Large intestine (tissue), 3 donors: ENCODE data around the gene HBA1. TPM values are rescaled to one million over a fixed set of nuclear protein-coding genes. Genes with fewer than 3 reads are reported as not detected.
"Not testable (repeated sequence)": the region's sequence is repeated elsewhere in the genome, so short reads cannot be mapped to it uniquely, and the experiment has no call there.

Experiments
- DNase-seq, 2 donors: peaks; one replicate each; pipeline versions ENCODE4 v3.0.0 to v3.0.0-alpha.2; 2013
- H3K27ac ChIP-seq: one replicate; pipeline ENCODE4 v1.5.1; 2013; ENCODE audit warnings: low read length
- H3K27me3 ChIP-seq: 2 replicates; pipeline ENCODE4 v1.6.1; 2013; ENCODE audit warnings: low read length; ENCODE audit not compliant: control insufficient read depth, insufficient read depth
- H3K36me3 ChIP-seq: 2 replicates; pipeline ENCODE4 v1.6.1; 2013; ENCODE audit warnings: low read length; ENCODE audit not compliant: control insufficient read depth, insufficient read depth
- H3K4me1 ChIP-seq: one replicate; pipeline ENCODE4 v1.6.1; 2013; ENCODE audit warnings: low read length; ENCODE audit not compliant: control insufficient read depth, insufficient read depth
- H3K4me3 ChIP-seq: one replicate; pipeline ENCODE4 v1.5.1; 2013; ENCODE audit warnings: low read length
- H3K9me3 ChIP-seq: one replicate; pipeline ENCODE4 v1.6.1; 2013; ENCODE audit warnings: mild to moderate bottlenecking, low read depth, low read length, moderate library complexity; ENCODE audit not compliant: control insufficient read depth
- WGBS: methylation state at CpG from one replicate; pipeline ENCODE4 v1.1.5; 2013; ENCODE audit warnings: low lambda C conversion rate; ENCODE audit not compliant: insufficient coverage; 5-methylcytosine and 5-hydroxymethylcytosine counted together
- polyA plus RNA-seq: library from polyadenylated mRNA; unstranded; fragments of 120-200 nt; gene quantifications from one replicate; pipeline ENCODE4 v1.2.1, GENCODE V29; 2013

The HBA1 gene
- polyA plus RNA-seq, 1 donor: 1,041 TPM

DNA sequence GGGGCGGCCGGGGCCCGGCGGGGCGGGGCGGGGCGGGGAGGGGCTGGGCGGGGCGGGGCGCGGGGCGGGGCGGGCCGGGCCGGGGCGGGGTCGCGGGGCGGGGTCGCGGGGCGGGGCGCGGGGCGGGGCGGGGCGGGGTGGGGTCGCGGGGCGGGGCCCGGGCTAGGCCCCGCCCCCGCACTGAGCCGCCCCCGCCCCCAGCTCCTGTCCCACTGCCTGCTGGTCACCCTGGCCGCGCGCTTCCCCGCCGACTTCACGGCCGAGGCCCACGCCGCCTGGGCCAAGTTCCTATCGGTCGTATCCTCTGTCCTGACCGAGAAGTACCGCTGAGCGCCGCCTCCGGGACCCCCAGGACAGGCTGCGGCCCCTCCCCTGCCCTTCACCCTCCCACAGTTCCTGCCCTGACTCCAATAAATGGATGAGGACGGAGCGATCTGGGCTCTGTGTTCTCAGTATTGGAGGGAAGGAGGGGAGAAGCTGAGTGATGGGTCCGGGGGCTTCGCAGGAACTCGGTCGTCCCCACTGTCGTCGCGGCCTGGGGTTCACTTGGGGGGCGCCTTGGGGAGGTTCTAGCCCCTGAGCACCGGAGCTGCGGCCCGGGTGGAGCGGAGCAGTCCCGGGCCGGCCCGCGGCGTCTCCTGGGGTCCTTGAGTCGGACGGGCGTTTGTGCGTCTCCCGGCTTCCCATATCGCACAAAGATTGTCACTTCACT is 11.5 kb upstream of the HBA1 start:
- peaks cover 7% of the 10 kb centered on the region for H3K4me1 ChIP-seq
- H3K36me3 ChIP-seq: no peaks in the 10 kb centered on the region
- no peak overlapping the region for H3K27ac ChIP-seq
- peaks cover 10% of the 10 kb centered on the region for H3K9me3 ChIP-seq
- H3K27me3 ChIP-seq: peaks cover 67% of the 10 kb centered on the region
- no peak overlapping the region for H3K4me3 ChIP-seq
- DNase-seq: no peak
- no CpG with 5 or more reads among the region's 77 CpGs for WGBS

DNA sequence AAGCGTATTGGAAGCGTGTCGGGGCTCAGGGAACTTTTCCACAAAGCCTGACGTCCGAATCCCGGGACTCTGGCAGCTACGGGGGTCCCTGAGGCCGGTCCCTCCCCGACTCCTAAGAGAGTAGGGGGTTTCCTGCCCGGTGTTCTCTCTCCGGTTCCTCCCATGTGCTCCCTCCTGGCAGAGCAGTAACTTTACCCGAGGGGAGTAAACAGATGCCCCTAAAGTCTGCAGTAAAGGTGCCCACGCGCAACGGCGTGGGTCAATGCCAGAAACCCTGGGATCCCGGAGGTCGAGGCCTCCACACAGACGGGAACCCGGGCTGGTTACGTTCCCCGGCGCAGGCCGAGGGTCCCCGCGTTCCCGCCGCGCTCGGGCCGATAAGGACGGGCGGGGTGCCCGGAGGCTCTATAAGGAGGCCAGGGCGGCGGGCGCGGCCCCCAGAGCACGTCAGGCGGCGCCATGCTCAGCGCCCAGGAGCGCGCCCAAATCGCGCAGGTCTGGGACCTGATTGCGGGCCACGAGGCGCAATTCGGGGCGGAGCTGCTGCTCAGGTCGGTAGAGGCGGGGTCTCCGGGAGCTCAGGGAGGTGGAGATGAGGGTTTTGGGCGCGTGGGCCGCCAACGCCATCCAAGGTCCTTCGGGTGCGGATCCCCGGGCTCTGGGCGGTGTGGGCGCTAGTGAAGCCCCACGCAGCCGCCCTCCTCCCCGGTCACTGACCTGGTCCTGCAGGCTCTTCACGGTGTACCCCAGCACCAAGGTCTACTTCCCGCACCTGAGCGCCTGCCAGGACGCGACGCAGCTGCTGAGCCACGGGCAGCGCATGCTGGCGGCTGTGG is 10.7 kb upstream of the HBA1 start, which contains the start of gene HBM:
TSS of gene HBM (plus strand) at position 440 of the 836 bp plus-strand sequence. CDS start at position 460, 20 bp downstream.
- Histone ChIP-seq H3K4me1 (peaks cover 7% of the 10 kb centered on the region), H3K27me3 (peaks cover 71% of the 10 kb centered on the region), H3K27ac (no peak within 1 kb of the TSS), H3K9me3 (peaks cover 10% of the 10 kb centered on the region), H3K36me3 (no peaks in the 10 kb centered on the region), H3K4me3 (no peak within 1 kb of the TSS)
- DNase-seq: no peak
- no CpG with 5 or more reads among the region's 75 CpGs for WGBS

DNA sequence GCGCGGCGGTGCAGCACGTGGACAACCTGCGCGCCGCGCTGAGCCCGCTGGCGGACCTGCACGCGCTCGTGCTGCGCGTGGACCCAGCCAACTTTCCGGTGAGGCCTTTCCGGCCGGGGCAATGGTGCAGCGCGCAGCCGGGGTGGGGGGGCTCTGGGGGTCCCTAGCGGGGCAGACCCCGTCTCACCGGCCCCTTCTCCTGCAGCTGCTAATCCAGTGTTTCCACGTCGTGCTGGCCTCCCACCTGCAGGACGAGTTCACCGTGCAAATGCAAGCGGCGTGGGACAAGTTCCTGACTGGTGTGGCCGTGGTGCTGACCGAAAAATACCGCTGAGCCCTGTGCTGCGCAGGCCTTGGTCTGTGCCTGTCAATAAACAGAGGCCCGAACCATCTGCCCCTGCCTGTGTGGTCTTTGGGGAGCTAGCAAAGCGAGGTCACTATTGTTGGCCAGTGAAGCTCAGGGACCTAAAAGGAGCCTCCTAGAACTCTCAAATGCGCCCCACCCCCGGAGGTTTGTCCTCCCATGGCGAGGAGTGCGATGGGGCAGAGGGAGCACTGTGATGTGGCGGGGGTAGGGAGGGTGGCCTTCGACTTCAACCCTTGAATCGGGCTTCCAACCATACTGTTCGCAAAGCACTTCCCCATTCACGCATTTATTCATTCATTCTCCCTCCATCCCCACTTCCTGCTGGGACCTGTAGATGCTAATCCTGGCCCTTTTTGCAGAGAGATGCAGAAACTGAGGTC is 9.9 kb upstream of the HBA1 start:
- no CpG with 5 or more reads among the region's 45 CpGs for WGBS
- peaks cover 7% of the 10 kb centered on the region for H3K4me1 ChIP-seq
- no peak for DNase-seq
- no peak overlapping the region for H3K4me3 ChIP-seq
- peaks cover 73% of the 10 kb centered on the region for H3K27me3 ChIP-seq
- no peak overlapping the region for H3K27ac ChIP-seq
- H3K9me3 ChIP-seq: peaks cover 10% of the 10 kb centered on the region
- H3K36me3 ChIP-seq: no peaks in the 10 kb centered on the region

DNA sequence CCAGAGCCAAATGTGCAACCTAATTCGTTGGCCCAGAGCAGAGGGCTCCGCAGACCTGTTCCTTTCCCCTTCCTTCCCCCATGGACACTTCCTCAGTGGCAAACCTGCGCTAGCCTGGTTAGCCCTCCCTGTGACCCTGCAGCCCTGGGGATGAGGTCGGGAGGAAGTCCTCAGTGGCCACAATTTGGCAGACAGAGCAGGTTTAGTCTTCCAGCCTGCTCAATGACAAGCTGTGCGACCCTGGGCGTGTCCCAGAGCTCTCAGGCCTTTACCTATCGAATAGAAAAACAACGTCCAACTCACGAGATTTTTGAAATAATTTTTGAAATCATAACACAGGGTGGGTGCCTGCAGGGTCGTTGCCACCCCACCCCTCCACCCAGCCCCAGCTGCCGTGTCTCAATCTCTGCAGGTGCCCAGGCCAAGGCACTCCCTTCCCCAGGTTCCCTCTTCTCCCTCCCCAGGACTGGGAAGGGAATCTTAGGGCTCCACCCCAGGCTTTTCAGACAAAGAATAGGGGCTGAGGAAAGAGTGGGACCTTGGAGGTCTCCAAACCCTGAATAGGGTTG is 9.3 kb upstream of the HBA1 start:
- no peak for DNase-seq
- Histone ChIP-seq H3K9me3 (peaks cover 10% of the 10 kb centered on the region), H3K4me1 (peaks cover 7% of the 10 kb centered on the region), H3K27ac (no peak overlapping the region), H3K36me3 (no peaks in the 10 kb centered on the region), H3K4me3 (no peak overlapping the region), H3K27me3 (peaks cover 73% of the 10 kb centered on the region)
- WGBS: no CpG with 5 or more reads among the region's 11 CpGs

DNA sequence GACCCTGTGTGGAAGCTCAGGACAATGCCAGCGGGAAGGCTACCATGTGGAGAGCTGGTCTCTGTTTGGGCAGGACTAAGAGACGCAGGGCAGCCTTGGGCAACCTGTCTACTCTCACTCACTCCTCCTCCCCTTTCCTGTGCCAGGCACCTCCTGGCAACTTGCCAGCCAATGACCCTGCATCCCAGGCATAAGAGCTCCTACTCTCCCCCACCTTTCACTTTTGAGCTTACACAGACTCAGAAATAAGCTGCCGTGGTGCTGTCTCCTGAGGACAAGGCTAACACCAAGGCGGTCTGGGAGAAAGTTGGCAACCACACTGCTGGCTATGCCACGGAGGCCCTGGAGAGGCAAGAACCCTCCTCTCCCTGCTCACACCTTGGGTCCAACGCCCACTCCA is 8.1 kb upstream of the HBA1 start:
- H3K36me3 ChIP-seq: no peaks in the 10 kb centered on the region
- WGBS: no CpG with 5 or more reads among the region's 6 CpGs
- peaks cover 10% of the 10 kb centered on the region for H3K9me3 ChIP-seq
- no peak for DNase-seq
- H3K4me3 ChIP-seq: no peak overlapping the region
- peaks cover 7% of the 10 kb centered on the region for H3K4me1 ChIP-seq
- no peak overlapping the region for H3K27ac ChIP-seq
- H3K27me3 ChIP-seq: peaks cover 68% of the 10 kb centered on the region

DNA sequence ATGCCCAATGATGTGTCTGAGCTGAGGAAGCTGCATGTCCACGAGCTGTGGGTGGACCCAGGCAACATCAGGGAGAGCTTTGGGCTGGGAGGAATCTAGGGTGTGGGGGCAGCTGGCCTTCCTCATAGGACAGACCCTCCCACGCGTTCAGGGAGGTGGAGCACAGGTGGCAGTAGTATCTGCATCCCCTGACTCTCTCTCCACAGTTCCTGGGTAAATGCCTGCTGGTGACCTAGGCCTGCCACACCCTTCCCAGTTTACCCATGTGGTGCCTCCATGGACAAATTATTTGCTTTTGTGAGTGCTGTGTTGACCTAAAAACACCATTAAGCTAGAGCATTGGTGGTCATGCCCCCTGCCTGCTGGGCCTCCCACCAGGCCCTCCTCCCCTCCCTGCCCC is 7.5 kb upstream of the HBA1 start:
- Histone ChIP-seq H3K27ac (no peak overlapping the region), H3K36me3 (no peaks in the 10 kb centered on the region), H3K4me1 (peaks cover 7% of the 10 kb centered on the region), H3K9me3 (peaks cover 10% of the 10 kb centered on the region), H3K4me3 (no peak overlapping the region), H3K27me3 (peaks cover 69% of the 10 kb centered on the region)
- DNase-seq: no peak
- no CpG with 5 or more reads among the region's 3 CpGs for WGBS

DNA sequence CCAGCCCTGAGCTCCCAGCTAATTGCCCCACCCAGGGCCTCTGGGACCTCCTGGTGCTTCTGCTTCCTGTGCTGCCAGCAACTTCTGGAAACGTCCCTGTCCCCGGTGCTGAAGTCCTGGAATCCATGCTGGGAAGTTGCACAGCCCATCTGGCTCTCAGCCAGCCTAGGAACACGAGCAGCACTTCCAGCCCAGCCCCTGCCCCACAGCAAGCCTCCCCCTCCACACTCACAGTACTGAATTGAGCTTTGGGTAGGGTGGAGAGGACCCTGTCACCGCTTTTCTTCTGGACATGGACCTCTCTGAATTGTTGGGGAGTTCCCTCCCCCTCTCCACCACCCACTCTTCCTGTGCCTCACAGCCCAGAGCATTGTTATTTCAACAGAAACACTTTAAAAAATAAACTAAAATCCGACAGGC is 6.4 kb upstream of the HBA1 start:
- H3K4me1 ChIP-seq, H3K4me3 ChIP-seq, DNase-seq, H3K27ac ChIP-seq, H3K9me3 ChIP-seq, H3K36me3 ChIP-seq: not testable (repeated sequence)
- WGBS: no CpG with 5 or more reads among the region's 5 CpGs
- H3K27me3 ChIP-seq: peaks cover 76% of the 10 kb centered on the region

DNA sequence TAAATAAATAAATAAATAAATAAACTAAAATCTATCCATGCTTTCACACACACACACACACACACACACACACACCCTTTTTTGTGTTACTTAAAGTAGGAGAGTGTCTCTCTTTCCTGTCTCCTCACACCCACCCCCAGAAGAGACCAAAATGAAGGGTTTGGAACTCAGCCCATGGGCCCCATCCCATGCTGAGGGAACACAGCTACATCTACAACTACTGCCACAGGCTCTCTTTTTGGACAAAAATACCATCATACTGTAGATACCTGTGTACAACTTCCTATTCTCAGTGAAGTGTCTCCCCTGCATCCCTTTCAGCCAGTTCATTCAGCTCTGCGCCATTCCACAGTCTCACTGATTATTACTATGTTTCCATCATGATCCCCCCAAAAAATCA is 5.7 kb upstream of the HBA1 start:
- Histone ChIP-seq H3K4me1 (no peaks in the 10 kb centered on the region), H3K9me3 (peaks cover 4% of the 10 kb centered on the region), H3K27me3 (peaks cover 75% of the 10 kb centered on the region), H3K27ac (no peak overlapping the region), H3K36me3 (no peaks in the 10 kb centered on the region), H3K4me3 (no peak overlapping the region)
- no peak for DNase-seq
- WGBS: 86% methylated on average over 1 of the region's 1 CpG

DNA sequence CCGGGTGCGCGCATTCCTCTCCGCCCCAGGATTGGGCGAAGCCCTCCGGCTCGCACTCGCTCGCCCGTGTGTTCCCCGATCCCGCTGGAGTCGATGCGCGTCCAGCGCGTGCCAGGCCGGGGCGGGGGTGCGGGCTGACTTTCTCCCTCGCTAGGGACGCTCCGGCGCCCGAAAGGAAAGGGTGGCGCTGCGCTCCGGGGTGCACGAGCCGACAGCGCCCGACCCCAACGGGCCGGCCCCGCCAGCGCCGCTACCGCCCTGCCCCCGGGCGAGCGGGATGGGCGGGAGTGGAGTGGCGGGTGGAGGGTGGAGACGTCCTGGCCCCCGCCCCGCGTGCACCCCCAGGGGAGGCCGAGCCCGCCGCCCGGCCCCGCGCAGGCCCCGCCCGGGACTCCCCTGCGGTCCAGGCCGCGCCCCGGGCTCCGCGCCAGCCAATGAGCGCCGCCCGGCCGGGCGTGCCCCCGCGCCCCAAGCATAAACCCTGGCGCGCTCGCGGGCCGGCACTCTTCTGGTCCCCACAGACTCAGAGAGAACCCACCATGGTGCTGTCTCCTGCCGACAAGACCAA is 4.0 kb upstream of the HBA1 start, which contains the start of gene HBA2:
TSS of gene HBA2 (plus strand) at position 503 of the 568 bp plus-strand sequence. CDS start at position 540, 37 bp downstream.
- H3K4me1 ChIP-seq, H3K27ac ChIP-seq, H3K9me3 ChIP-seq, H3K4me3 ChIP-seq, H3K36me3 ChIP-seq, DNase-seq: not testable (repeated sequence)
- peaks cover 68% of the 10 kb centered on the region for H3K27me3 ChIP-seq
- no CpG with 5 or more reads among the region's 74 CpGs for WGBS
